ENCODE data around the gene LDLRAD3. TPM values are rescaled to one million over a fixed set of nuclear protein-coding genes. Genes with fewer than 3 reads are reported as not detected.

Gene LDLRAD3
- total RNA-seq, 2 donors from 2014 or later, result 30.8 to 42.5 TPM

GRCh38 chr11:36002196-36002595, 58.3 kb downstream of the LDLRAD3 start:
- TF ChIP-seq CTCF (IDR thresholded peaks at IDR 0.05), result no peak
- no peak for TF ChIP-seq POLR2AphosphoS5 (IDR thresholded peaks at IDR 0.05)
- TF ChIP-seq POLR2A (IDR thresholded peaks at IDR 0.05), result no peak
- no peak for DNase-seq (ENCODE audit: low spot score)
- H3K4me1 ChIP-seq (replicated peaks), result no peaks in the 10 kb centered on the region
- 54% methylated on average over 6 of the region's 6 CpGs for WGBS
- no peaks in the 10 kb centered on the region for H3K9me3 ChIP-seq
- no peak overlapping the region for H3K4me3 ChIP-seq
- H3K27ac ChIP-seq, result no peak overlapping the region
- no peaks in the 10 kb centered on the region for H3K36me3 ChIP-seq
- no peaks in the 10 kb centered on the region for H3K27me3 ChIP-seq (replicated peaks; ENCODE audit: insufficient read depth)
- intact Hi-C loops (cut with DNase I), result no loop called here

GRCh38 chr11:36002796-36003195, 58.9 kb downstream of the LDLRAD3 start:
- Histone ChIP-seq H3K4me3 (no peak overlapping the region), H3K36me3 (no peaks in the 10 kb centered on the region), H3K9me3 (no peaks in the 10 kb centered on the region), H3K27ac (no peak overlapping the region), H3K4me1 (replicated peaks) (peaks cover 4% of the 10 kb centered on the region), H3K27me3 (replicated peaks; ENCODE audit: insufficient read depth) (no peaks in the 10 kb centered on the region)
- 86% methylated on average over 3 of the region's 3 CpGs for WGBS
- no peak for DNase-seq (ENCODE audit: low spot score)
- intact Hi-C loops (cut with DNase I), result no loop called here
- TF ChIP-seq POLR2AphosphoS5 (IDR thresholded peaks at IDR 0.05) (no peak), CTCF (IDR thresholded peaks at IDR 0.05) (no peak), POLR2A (IDR thresholded peaks at IDR 0.05) (no peak)

GRCh38 chr11:36006556-36006955, 62.7 kb downstream of the LDLRAD3 start:
- Histone ChIP-seq H3K4me1 (replicated peaks) (peaks cover 18% of the 10 kb centered on the region), H3K9me3 (no peaks in the 10 kb centered on the region), H3K4me3 (no peak overlapping the region), H3K27me3 (replicated peaks; ENCODE audit: insufficient read depth) (no peaks in the 10 kb centered on the region), H3K27ac (no peak overlapping the region), H3K36me3 (no peaks in the 10 kb centered on the region)
- intact Hi-C loops (cut with DNase I), result no loop called here
- 94% methylated on average over 3 of the region's 3 CpGs for WGBS
- DNase-seq (ENCODE audit: low spot score), result no peak
- TF ChIP-seq POLR2A (IDR thresholded peaks at IDR 0.05) (no peak), POLR2AphosphoS5 (IDR thresholded peaks at IDR 0.05) (no peak), CTCF (IDR thresholded peaks at IDR 0.05) (no peak)

GRCh38 chr11:36007127-36007655, 63.3 kb downstream of the LDLRAD3 start:
- Histone ChIP-seq H3K36me3 (no peaks in the 10 kb centered on the region), H3K27ac (peak overlapping the region in 1 of 2 donors; percentile 45), H3K9me3 (no peaks in the 10 kb centered on the region), H3K4me1 (replicated peaks) (peaks cover 18% of the 10 kb centered on the region), H3K4me3 (no peak overlapping the region), H3K27me3 (replicated peaks; ENCODE audit: insufficient read depth) (no peaks in the 10 kb centered on the region)
- intact Hi-C loops (cut with DNase I), result no loop called here
- 82% methylated on average over 8 of the region's 8 CpGs for WGBS
- no peak for DNase-seq (ENCODE audit: low spot score)
- no peak for TF ChIP-seq POLR2AphosphoS5 (IDR thresholded peaks at IDR 0.05)
- no peak for TF ChIP-seq CTCF (IDR thresholded peaks at IDR 0.05)
- no peak for TF ChIP-seq POLR2A (IDR thresholded peaks at IDR 0.05)

- peak overlapping the region; percentile 20 to 45 for H3K27ac ChIP-seq
Observed at GRCh38 chr11:36008584-36008983, 64.7 kb downstream of the LDLRAD3 start.

More at GRCh38 chr11:36008584-36008983, 64.7 kb downstream of the LDLRAD3 start:
- no peak for DNase-seq (ENCODE audit: low spot score)
- Histone ChIP-seq H3K27me3 (replicated peaks; ENCODE audit: insufficient read depth) (no peaks in the 10 kb centered on the region), H3K36me3 (no peaks in the 10 kb centered on the region), H3K9me3 (no peaks in the 10 kb centered on the region), H3K4me1 (replicated peaks) (peaks cover 18% of the 10 kb centered on the region), H3K4me3 (no peak overlapping the region)
- intact Hi-C loops (cut with DNase I), result no loop called here
- TF ChIP-seq POLR2AphosphoS5 (IDR thresholded peaks at IDR 0.05) (peak; percentile 17), POLR2A (IDR thresholded peaks at IDR 0.05) (no peak), CTCF (IDR thresholded peaks at IDR 0.05) (no peak)
- 64% methylated on average over 3 of the region's 3 CpGs for WGBS

All from prostate gland (tissue), 2 donors.